Fibroblast of lung (primary cell): ENCODE results near the gene TPSG1. TPM values are rescaled to one million over a fixed set of nuclear protein-coding genes. Genes with fewer than 3 reads are reported as not detected.
"Not testable (repeated sequence)": the region's sequence is repeated elsewhere in the genome, so short reads cannot be mapped to it uniquely, and the experiment has no call there.

Experiments used
- DNase-seq, 2 donors: peaks; one replicate each; pipeline versions ENCODE4 v3.0.0 to v3.0.0-alpha.2; 2010; ENCODE audit warnings: low read depth in 2 of 2
- H2AFZ ChIP-seq: 2 replicates; pipeline ENCODE4 v1.5.1; 2012; ENCODE audit warnings: low read length, control low read depth, inconsistent platforms
- H3K27ac ChIP-seq: 2 replicates; pipeline ENCODE4 v1.5.1; 2011; ENCODE audit warnings: low read length, control low read depth; ENCODE audit not compliant: insufficient read depth
- H3K27me3 ChIP-seq: 2 replicates; pipeline ENCODE4 v1.5.1; 2011; ENCODE audit warnings: mild to moderate bottlenecking, low read length; ENCODE audit not compliant: control insufficient read depth, insufficient read depth
- H3K36me3 ChIP-seq: 2 replicates; pipeline ENCODE4 v1.5.1; 2011; ENCODE audit warnings: low read length; ENCODE audit not compliant: control insufficient read depth, insufficient read depth
- H3K4me1 ChIP-seq: 2 replicates; pipeline ENCODE4 v1.5.1; 2011; ENCODE audit warnings: low read length; ENCODE audit not compliant: control insufficient read depth, insufficient read depth; ENCODE audit errors: extremely low read depth
- H3K4me2 ChIP-seq: 2 replicates; pipeline ENCODE4 v1.5.1; 2011; ENCODE audit warnings: low read length, control low read depth; ENCODE audit not compliant: insufficient read depth; ENCODE audit errors: extremely low read depth
- H3K4me3 ChIP-seq, 4 experiments: fragments of 200-600 bp in 1 of 4; sonication (generic) in 1 of 4; replicated peaks in 1 of 4; 2 replicates each; pipeline ENCODE4 v1.5.1; 2011 to 2016; ENCODE audit warnings: low read length in 4 of 4, low read depth in 3 of 4, mild to moderate bottlenecking in 3 of 4, control low read depth in 2 of 4, inconsistent platforms in 1 of 4, mixed read lengths in 1 of 4; ENCODE audit not compliant: insufficient read depth in 1 of 4; ENCODE audit errors: control extremely low read depth in 1 of 4
- H3K79me2 ChIP-seq: 2 replicates; pipeline ENCODE4 v1.5.1; 2012; ENCODE audit warnings: mild to moderate bottlenecking, low read length, inconsistent platforms; ENCODE audit not compliant: control insufficient read depth, insufficient read depth
- H3K9ac ChIP-seq: 2 replicates; pipeline ENCODE4 v1.5.1; 2011; ENCODE audit warnings: mild to moderate bottlenecking, low read length, control low read depth; ENCODE audit not compliant: insufficient read depth
- H3K9me3 ChIP-seq: 2 replicates; pipeline ENCODE4 v1.5.1; 2012; ENCODE audit warnings: low read depth, low read length; ENCODE audit not compliant: control insufficient read depth, insufficient read depth
- H4K20me1 ChIP-seq: 2 replicates; pipeline ENCODE4 v1.5.1; 2011; ENCODE audit warnings: low read length; ENCODE audit not compliant: control insufficient read depth, insufficient read depth; ENCODE audit errors: extremely low read depth
- polyA plus RNA-seq, 2 donors: library from polyadenylated mRNA; depleted of rRNA in 1 of 2; stranded (reverse) in 1 of 2; unstranded in 1 of 2; fragments of >200 nt; gene quantifications; 2 replicates each; pipeline ENCODE4 v1.2.1, GENCODE V29; 2011 to 2012; ENCODE audit warnings: missing spikeins in 1 of 2
- total RNA-seq: library from RNA; depleted of rRNA; stranded (reverse); fragments of >200 nt; gene quantifications from 2 replicates; pipeline ENCODE4 v1.2.1, GENCODE V29; 2014
- TF ChIP-seq, protein P1 (sequence below), 2 donors: IDR thresholded peaks in 1 of 2; conservative IDR thresholded peaks in 1 of 2; 1 replicate in 1 of 2; 2 replicates in 1 of 2; pipeline ENCODE4 v1.5.1; 2011 to 2012; ENCODE audit warnings: low read length in 2 of 2, control low read depth in 1 of 2, inconsistent platforms in 1 of 2, low read depth in 1 of 2, mild to moderate bottlenecking in 1 of 2

TPSG1 gene
- total and polyA plus RNA-seq, 2 donors (not counting 1 experiment from before 2014, with no cell fraction given) = not detected

GRCh38 chr16:1256874-1257322 is 31.8 kb upstream of the TPSG1 start:
- H3K36me3 ChIP-seq = no peaks in the 10 kb centered on the region
- DNase-seq = no peak
- TF ChIP-seq, protein P1, sequence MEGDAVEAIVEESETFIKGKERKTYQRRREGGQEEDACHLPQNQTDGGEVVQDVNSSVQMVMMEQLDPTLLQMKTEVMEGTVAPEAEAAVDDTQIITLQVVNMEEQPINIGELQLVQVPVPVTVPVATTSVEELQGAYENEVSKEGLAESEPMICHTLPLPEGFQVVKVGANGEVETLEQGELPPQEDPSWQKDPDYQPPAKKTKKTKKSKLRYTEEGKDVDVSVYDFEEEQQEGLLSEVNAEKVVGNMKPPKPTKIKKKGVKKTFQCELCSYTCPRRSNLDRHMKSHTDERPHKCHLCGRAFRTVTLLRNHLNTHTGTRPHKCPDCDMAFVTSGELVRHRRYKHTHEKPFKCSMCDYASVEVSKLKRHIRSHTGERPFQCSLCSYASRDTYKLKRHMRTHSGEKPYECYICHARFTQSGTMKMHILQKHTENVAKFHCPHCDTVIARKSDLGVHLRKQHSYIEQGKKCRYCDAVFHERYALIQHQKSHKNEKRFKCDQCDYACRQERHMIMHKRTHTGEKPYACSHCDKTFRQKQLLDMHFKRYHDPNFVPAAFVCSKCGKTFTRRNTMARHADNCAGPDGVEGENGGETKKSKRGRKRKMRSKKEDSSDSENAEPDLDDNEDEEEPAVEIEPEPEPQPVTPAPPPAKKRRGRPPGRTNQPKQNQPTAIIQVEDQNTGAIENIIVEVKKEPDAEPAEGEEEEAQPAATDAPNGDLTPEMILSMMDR (conservative IDR thresholded peaks at IDR 0.05 in 1 of 2, IDR thresholded peaks at IDR 0.05 in 1 of 2; ENCODE audit: low read depth in 1 of 2, low read length in 2 of 2) = no peak

GRCh38 chr16:1256296-1256873 is 31.3 kb upstream of the TPSG1 start:
- not testable (repeated sequence) for H2AFZ ChIP-seq, H3K4me2 ChIP-seq, H3K9me3 ChIP-seq, H3K36me3 ChIP-seq, DNase-seq, H4K20me1 ChIP-seq, H3K9ac ChIP-seq, H3K79me2 ChIP-seq, H3K4me1 ChIP-seq, H3K27ac ChIP-seq, H3K4me3 ChIP-seq
- H3K27me3 ChIP-seq = peaks cover 16% of the 10 kb centered on the region

More at GRCh38 chr16:1256874-1257322, 31.8 kb upstream of the TPSG1 start:
- H3K9me3 ChIP-seq = no peaks in the 10 kb centered on the region
- no peak overlapping the region for H3K27ac ChIP-seq
- no peaks in the 10 kb centered on the region for H3K79me2 ChIP-seq
- H3K27me3 ChIP-seq = peaks cover 20% of the 10 kb centered on the region
- no peak overlapping the region for H3K4me2 ChIP-seq
- H2AFZ ChIP-seq = no peak overlapping the region
- no peaks in the 10 kb centered on the region for H3K4me1 ChIP-seq
- no peak overlapping the region for H3K9ac ChIP-seq
- H3K4me3 ChIP-seq = no peak overlapping the region
- no peaks in the 10 kb centered on the region for H4K20me1 ChIP-seq

GRCh38 chr16:1255276-1256122 is 30.4 kb upstream of the TPSG1 start, which contains the start of gene TPSD1:
TSS of gene TPSD1 (plus strand) at chr16:1256069. CDS start at chr16:1256281, 212 bp downstream.
- not testable (repeated sequence) for H3K4me3 ChIP-seq, H3K9me3 ChIP-seq, DNase-seq, H3K36me3 ChIP-seq, H3K79me2 ChIP-seq, H3K27ac ChIP-seq, H3K4me2 ChIP-seq, H3K9ac ChIP-seq, H4K20me1 ChIP-seq, H3K4me1 ChIP-seq, H2AFZ ChIP-seq
- peaks cover 12% of the 10 kb centered on the region for H3K27me3 ChIP-seq

GRCh38 chr16:1254821-1255220 is 29.8 kb upstream of the TPSG1 start:
- H3K27ac ChIP-seq, H3K79me2 ChIP-seq, H2AFZ ChIP-seq, DNase-seq, H3K4me2 ChIP-seq, H3K4me3 ChIP-seq, H4K20me1 ChIP-seq, H3K27me3 ChIP-seq, H3K4me1 ChIP-seq, H3K36me3 ChIP-seq, H3K9me3 ChIP-seq, H3K9ac ChIP-seq: not testable (repeated sequence)

DNA sequence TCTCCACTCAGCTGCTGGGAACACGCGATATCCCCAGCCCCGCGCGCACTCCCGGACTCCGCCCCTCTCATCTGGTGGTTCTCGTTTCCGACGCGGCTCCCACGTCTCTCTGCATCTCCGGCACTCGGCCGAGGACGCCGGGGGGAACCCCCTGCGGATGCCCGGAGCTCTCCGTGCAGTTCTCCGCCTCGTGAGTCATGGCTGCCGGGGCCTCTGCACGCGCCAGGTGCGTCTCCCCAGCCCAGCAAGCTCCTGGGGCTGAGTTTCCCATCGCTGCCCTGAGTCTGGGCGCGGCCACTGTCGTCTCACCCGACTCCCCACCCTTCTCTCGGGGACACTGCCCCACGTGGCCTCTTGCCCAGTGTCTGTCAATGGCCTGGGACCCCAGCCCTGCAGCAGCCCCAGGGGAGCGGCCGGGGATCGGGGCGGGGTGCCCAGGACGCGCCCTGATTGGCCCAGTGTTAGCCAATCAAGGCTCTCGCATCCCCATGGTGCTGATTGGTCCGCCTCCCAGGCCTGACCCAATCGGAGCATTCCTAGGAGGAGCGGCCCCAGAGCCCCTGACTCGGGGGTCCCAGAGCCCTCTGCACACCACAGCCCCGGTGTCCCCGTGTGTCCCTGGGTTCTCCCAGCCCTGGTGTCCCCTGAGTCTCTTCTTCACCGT is 28.8 kb upstream of the TPSG1 start:
- not testable (repeated sequence) for H2AFZ ChIP-seq, H3K9ac ChIP-seq, H3K27ac ChIP-seq, H3K4me2 ChIP-seq, H3K79me2 ChIP-seq, DNase-seq, H3K36me3 ChIP-seq, H3K27me3 ChIP-seq, H4K20me1 ChIP-seq, H3K4me1 ChIP-seq, H3K4me3 ChIP-seq, H3K9me3 ChIP-seq
